GM19397 (cell line): ENCODE data around the gene CDK14.

Source experiments
- ATAC-seq: cut with Tn5 transposase; IDR thresholded peaks from one replicate; pipeline ENCODE4 v1.9.1; 2021; ENCODE audit warnings: mild to moderate bottlenecking, moderate library complexity; ENCODE audit not compliant: unreplicated experiment

The CDK14 gene

DNA sequence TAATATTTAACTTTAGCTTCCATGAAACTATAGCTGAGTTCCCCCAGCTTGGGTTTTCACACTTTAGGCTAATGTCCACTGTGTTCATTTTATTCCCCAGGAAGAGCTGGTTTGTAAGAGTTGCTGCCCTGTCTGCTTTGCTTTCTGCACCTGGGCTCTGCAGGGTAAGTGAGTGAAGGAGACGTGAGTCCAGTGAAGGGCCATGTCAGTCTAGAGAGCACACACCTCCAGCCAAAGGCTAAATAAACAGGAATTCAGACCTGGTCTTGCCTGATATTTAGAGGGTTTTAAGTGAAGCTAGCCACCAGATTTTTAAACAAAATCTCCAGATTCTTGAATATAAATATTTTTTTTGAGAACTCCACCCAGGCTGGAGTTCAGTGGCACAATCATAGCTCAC, 643.7 kb downstream of the CDK14 start:
- ATAC-seq: no peak

DNA sequence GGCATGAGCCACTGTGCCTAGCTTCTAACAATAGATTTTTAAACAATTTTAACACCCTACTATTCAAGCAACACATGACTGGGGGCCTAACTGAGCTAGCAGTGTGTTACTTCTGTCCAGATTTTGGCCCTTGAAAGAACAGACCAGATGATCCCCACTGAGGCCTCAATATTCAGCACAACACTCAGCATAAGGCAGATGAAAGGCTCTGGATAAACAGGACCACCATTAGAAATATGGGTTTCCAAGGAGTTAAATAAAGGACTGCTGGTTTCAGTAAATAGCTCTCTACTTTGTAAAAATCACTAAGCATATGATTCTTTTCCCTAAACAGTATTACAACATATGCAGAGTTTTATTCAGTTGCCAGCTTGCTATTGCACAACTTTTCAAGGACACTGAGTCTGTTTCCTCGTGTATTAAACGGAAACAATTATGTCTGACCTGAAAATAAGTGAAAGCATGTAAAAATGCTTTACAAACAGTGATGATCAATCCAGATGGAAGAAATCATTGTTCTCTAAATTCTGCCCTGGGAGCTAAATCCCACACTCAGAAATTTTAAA, 644.3 kb downstream of the CDK14 start:
- no peak for ATAC-seq

DNA sequence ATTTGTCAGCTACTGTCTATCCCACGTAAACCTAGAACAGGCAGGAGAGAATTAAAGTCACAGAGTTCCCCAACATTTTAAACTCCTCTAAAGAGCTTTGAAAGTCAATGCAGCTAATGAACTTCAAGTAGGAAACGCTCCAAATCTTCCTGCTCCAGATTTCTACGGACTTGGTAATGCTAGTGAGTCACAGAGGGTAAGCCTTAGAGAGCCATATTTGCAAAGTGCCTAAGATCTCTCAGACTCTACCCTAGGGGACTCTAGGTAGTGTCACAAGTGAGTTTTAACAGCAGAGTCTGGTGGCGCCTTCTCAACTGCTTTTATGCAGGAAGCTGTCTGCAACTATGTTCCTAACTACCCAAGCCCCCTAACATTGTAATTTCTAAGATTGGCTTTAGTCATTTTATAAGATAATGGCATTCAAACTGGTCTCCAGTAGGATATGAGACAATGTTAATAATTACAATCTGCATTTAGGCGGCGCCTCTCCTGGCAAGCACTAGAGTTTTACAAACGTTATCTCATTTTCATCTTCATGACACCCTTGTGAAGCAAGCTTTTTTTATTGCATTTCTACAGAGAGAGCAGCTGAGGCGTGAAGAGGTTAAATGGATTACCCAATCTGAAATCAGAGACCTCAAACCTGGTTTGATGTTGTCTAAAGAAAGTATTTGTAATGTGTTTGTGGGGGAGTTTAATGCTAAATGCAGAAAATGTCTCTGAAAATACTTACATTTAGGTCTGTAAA, 646.1 kb downstream of the CDK14 start:
- ATAC-seq: no peak

DNA sequence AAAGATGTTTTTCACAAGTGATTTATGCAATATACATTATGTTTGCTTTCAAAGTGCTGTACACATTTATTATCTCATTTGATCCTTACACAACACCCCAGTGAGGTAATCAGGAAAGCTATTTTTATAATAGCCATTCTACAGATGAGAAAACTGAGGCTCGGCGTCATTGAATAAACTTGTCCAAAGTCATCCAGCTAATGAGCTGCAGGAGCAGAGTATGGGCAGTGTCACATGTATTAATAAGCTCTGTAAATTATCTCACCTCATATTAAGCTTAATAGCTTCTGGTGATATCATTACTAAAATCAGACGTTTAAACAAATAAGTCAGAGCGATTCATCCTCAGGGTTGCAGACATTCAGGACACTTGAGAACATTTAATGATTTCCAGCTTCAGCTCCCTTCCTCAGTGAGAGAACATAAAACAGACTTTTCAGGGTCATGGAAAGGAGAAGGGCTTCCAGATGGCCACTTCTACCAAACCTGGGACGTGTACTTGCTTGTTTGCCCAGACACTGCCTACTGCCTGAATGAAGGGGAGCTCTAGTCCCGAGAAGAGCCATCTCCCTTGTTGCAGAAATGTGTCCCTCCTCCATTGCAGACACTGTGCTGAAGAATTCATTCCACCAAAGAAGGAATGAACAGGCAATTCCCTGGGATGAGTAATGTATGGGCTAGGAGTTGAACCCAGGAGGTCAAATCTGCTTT, 647.6 kb downstream of the CDK14 start:
- ATAC-seq: no peak

DNA sequence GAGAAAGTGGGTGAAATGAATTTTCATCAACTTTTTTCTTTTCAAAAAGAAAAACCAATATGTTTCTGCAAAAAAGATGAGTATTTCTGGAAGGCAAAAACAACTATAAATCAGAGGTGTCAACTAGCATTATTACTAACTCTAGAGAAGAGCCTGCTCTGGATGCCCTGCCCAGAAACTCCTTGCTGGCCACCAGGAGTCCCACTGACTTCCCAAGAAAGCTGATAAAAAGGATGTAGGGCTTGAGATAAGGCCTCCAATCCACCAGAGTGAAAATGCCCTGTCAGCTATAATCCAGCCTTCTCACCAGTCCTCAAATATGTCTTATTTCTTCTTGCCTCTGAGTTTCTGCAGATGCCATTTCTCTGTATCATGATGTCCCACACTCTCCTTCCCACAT, 651.4 kb downstream of the CDK14 start:
- no peak for ATAC-seq

DNA sequence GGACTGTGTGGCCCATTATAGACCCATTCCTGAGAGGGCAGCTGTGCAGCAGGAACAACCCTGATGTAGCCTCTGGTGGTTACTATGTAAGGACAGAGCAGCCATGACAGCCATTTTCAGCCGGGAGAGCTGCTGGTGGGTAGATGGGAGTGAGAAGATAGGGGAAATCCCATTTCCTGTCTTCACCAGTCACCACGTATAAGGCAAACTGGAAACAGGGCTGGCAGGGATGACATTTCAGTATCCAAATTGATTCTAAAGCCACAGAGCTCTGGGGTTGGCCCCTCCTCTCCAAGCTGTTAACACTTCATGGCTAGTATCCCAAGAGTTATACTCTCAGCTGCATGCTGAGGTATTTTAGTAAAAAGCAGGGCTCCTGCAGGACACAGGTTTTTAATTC, 652.9 kb downstream of the CDK14 start:
- no peak for ATAC-seq

DNA sequence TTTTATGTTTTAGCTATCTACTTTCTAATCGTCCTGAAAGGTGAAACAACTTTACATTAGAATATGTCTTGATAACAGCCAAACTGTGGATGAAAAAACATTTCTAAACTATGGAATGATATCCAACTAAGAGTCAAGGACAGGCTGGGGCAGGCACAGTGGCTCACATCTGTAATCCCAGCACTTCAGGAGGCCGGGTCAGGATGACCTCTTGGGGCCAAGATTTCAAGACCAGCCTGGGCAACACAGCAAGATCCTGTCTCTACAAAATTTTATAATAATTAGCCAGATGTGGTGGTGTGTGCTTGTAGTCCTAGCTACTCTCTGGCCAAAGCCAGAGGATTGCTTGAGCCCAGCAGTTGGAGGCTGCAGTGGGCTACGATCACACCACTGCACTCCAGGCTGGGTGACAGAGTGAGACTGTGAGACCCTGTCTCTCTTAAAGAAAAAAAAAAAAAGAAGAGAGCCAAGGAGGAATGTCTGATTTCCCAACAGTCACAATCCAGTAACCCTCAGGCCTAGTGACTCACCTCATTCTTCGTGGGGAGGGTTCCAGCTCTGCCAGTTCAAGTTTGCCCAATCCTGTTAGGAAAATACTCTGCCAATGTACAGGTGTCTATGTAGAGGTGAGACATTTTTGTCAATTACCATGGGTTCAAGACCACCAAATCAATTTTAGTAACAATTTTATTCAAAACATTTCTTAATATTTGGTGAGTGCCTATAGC, 653.5 kb downstream of the CDK14 start:
- no peak for ATAC-seq

DNA sequence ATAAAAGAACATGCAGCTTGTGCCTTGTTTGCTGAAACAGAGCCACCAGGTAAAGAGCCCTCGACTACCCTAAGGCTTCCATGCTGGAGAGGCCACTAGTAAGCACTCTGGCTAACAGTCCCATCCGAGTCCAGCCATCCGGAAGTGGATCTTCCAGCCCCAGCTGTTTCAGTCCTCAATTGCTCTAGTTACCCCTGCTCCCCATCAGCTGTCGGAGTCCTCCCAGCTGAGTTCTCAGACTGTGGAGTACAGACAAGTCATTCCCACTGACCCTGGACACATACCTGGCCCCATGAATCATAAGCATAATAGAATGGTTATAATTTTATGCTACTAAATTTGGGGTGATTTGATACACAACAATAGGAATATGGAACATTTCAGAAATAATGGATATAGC, 654.6 kb downstream of the CDK14 start:
- ATAC-seq: no peak

DNA sequence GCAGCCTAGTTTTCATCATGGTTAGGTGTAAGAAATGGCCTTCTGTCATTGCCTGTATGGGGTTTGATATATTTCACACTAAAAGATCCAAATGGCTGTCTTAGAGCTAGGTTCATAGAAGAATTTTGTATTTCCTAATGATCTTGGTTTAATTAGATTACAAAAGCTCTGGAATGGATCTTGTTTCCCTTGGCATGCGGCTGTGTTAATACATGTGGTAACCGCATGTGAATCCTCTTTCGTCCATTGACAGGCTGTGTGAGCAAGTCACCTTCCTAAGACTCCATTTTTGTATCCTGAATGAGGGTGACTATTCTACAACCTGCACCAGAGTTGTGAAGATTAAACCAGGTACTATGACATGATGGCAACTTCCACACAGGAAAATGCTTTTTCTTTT, 655.8 kb downstream of the CDK14 start:
- ATAC-seq: no peak
